HCT116 (cell line): ENCODE results near the gene ARHGAP35. TPM values are rescaled to one million over a fixed set of nuclear protein-coding genes. Genes with fewer than 3 reads are reported as not detected.

Experiments used
- ATAC-seq: fragments of 200-7000 bp; cut with Tn5 transposase; 2 replicates; pipeline ENCODE4 v1.9.1; 2020; ENCODE audit warnings: mild to moderate bottlenecking, moderate library complexity
- BruUV-seq: library from RNA; stranded (reverse); fragments of 400-500 nt; replicated peaks from 2 replicates; lab custom pipeline; 2021; lab: Mats Ljungman, UMichigan
- CTCF ChIA-PET: fragments of 300-600 bp; sonication (Branson Sonifier 250); formaldehyde crosslinking; loops from one replicate; lab custom pipeline; 2021; ENCODE audit warnings: antibody characterized with exemption; lab: Charles Lee
- POLR2A ChIA-PET: fragments of 300-600, 350-600 bp; sonication (Branson Sonifier 250); formaldehyde crosslinking; loops from one replicate; lab custom pipeline; 2021; ENCODE audit warnings: antibody characterized with exemption; lab: Charles Lee
- RAD21 ChIA-PET, 2 experiments: fragments of 300-600 bp; sonication (Branson Sonifier 250); formaldehyde crosslinking; loops; one replicate each; lab custom pipeline; 2023; ENCODE audit warnings: low total read pairs in 2 of 2; ENCODE audit not compliant: uncharacterized antibody in 2 of 2, unreplicated experiment in 2 of 2, low non-redundant PET in 1 of 2; lab: Charles Lee
- DNase-seq: peaks from one replicate; pipeline ENCODE4 v3.0.0-alpha.2; 2010; ENCODE audit warnings: low read depth, low spot score
- H2AFZ ChIP-seq: fragments of 200-600 bp; shearing (Covaris generic), sonication (generic); 2 replicates; pipeline ENCODE4 v1.6.1; 2017; ENCODE audit warnings: low read depth, mixed run types, mixed read lengths, antibody characterized with exemption, low read length; ENCODE audit not compliant: poor library complexity, severe bottlenecking
- H3K27ac ChIP-seq: 2 replicates; pipeline ENCODE4 v1.5.1; 2012; ENCODE audit warnings: low read depth, low read length
- H3K27me3 ChIP-seq: fragments of 200-600 bp; sonication (generic); 2 replicates; pipeline ENCODE4 v1.6.1; 2016; ENCODE audit warnings: mixed run types, low read length, mixed read lengths; ENCODE audit not compliant: insufficient read depth
- H3K36me3 ChIP-seq, 2 experiments: fragments of 200-500 bp in 1 of 2; fragments of 200-600 bp in 1 of 2; sonication (Bioruptor generic) in 1 of 2; sonication (generic) in 1 of 2; 2 replicates each; pipeline versions ENCODE4 v1.5.1 to v1.6.1; 2014 to 2016; ENCODE audit warnings: low read length in 2 of 2, inconsistent platforms in 1 of 2, mixed read lengths in 1 of 2, mixed run types in 1 of 2; ENCODE audit not compliant: insufficient read depth in 2 of 2, control insufficient read depth in 1 of 2
- H3K4me1 ChIP-seq, 2 experiments: fragments of 200-600 bp in 1 of 2; sonication (generic) in 1 of 2; 2 replicates each; pipeline versions ENCODE4 v1.5.1 to v1.6.1; 2012 to 2017; ENCODE audit warnings: low read length in 2 of 2, inconsistent platforms in 1 of 2, mild to moderate bottlenecking in 1 of 2, mixed read lengths in 1 of 2, mixed run types in 1 of 2, moderate library complexity in 1 of 2; ENCODE audit not compliant: insufficient read depth in 2 of 2, control insufficient read depth in 1 of 2
- H3K4me2 ChIP-seq: fragments of 200-600 bp; sonication (generic); 2 replicates; pipeline ENCODE4 v1.6.1; 2017; ENCODE audit warnings: mixed run types, low read length, mixed read lengths
- H3K4me3 ChIP-seq, 2 experiments: fragments of 200-600 bp in 1 of 2; sonication (generic) in 1 of 2; replicated peaks in 1 of 2; 2 replicates each; pipeline ENCODE4 v1.5.1; 2011 to 2016; ENCODE audit warnings: low read length in 2 of 2, control low read depth in 1 of 2, low read depth in 1 of 2, mild to moderate bottlenecking in 1 of 2, mixed read lengths in 1 of 2, mixed run types in 1 of 2
- H3K79me2 ChIP-seq: fragments of 200-600 bp; sonication (generic); 2 replicates; pipeline ENCODE4 v1.6.1; 2017; ENCODE audit warnings: mild to moderate bottlenecking, mixed run types, low read length, moderate library complexity, mixed read lengths; ENCODE audit not compliant: insufficient read depth
- H3K9ac ChIP-seq: fragments of 200-600 bp; sonication (generic); 2 replicates; pipeline ENCODE4 v1.6.1; 2016; ENCODE audit warnings: low read length, mixed read lengths
- H3K9me2 ChIP-seq: fragments of 200-600 bp; sonication (generic), shearing (Covaris generic); 2 replicates; pipeline ENCODE4 v1.6.1; 2017; ENCODE audit warnings: mixed run types, mild to moderate bottlenecking, moderate library complexity; ENCODE audit not compliant: insufficient read depth
- H3K9me3 ChIP-seq, 2 experiments: fragments of 200-500 bp in 1 of 2; fragments of 200-600 bp in 1 of 2; sonication (Bioruptor generic) in 1 of 2; sonication (generic) in 1 of 2; 2 replicates each; pipeline ENCODE4 v1.6.1; 2014 to 2017; ENCODE audit warnings: low read length in 2 of 2, mixed read lengths in 2 of 2, inconsistent platforms in 1 of 2, low read depth in 1 of 2, mild to moderate bottlenecking in 1 of 2, mixed run types in 1 of 2, moderate library complexity in 1 of 2; ENCODE audit not compliant: control insufficient read depth in 1 of 2, insufficient read depth in 1 of 2
- H4K20me1 ChIP-seq: fragments of 200-600 bp; sonication (generic), shearing (Covaris generic); 2 replicates; pipeline ENCODE4 v1.6.1; 2017; ENCODE audit warnings: mixed run types, mild to moderate bottlenecking, moderate library complexity; ENCODE audit not compliant: insufficient read depth
- ATF3 ChIP-seq: IDR thresholded peaks from 2 replicates; pipeline ENCODE4 v1.6.1; 2012
- CBX3 ChIP-seq: IDR thresholded peaks from 2 replicates; pipeline ENCODE4 v1.6.1; 2012; ENCODE audit warnings: low read depth
- CEBPB ChIP-seq: IDR thresholded peaks from 2 replicates; pipeline ENCODE4 v1.6.1; 2012; ENCODE audit warnings: low read depth
- JUND ChIP-seq: IDR thresholded peaks from 2 replicates; pipeline ENCODE4 v1.6.1; 2012
- POLR2A ChIP-seq: IDR thresholded peaks from 2 replicates; pipeline ENCODE4 v1.7.0; 2011; ENCODE audit warnings: borderline replicate concordance; ENCODE audit not compliant: insufficient read depth, insufficient read length; ENCODE audit errors: extremely low read depth
- RAD21 ChIP-seq: IDR thresholded peaks from 2 replicates; pipeline ENCODE4 v1.6.1; 2012; ENCODE audit warnings: low read depth, mild to moderate bottlenecking
- SIN3A ChIP-seq: IDR thresholded peaks from 2 replicates; pipeline ENCODE4 v1.6.1; 2012; ENCODE audit warnings: low read depth
- SP1 ChIP-seq: IDR thresholded peaks from 2 replicates; pipeline ENCODE4 v1.6.1; 2012; ENCODE audit warnings: low read depth
- SRF ChIP-seq: IDR thresholded peaks from 2 replicates; pipeline ENCODE4 v1.6.1; 2012; ENCODE audit warnings: low read depth
- ZBTB33 ChIP-seq: IDR thresholded peaks from 2 replicates; pipeline ENCODE4 v1.6.1; 2011; ENCODE audit warnings: mild to moderate bottlenecking, low read length, moderate library complexity; ENCODE audit not compliant: insufficient replicate concordance; ENCODE audit errors: extremely low read depth
- ZFX ChIP-seq: fragments of 450-650 bp; IDR thresholded peaks from 2 replicates; pipeline ENCODE4 v1.6.1; 2017
- ZNF274 ChIP-seq: fragments of 200-500 bp; sonication (Bioruptor generic); IDR thresholded peaks from 2 replicates; pipeline ENCODE4 v1.6.1; 2014; ENCODE audit warnings: mild to moderate bottlenecking, low read depth, low read length, inconsistent platforms
- intact Hi-C: fragments of 100-400 bp; cut with micrococcal nuclease; formaldehyde crosslinking; loops from 2 replicates; pipeline ENCODE4 v1.10.0; 2022
- total RNA-seq: library from RNA; stranded (reverse); gene quantifications from one replicate; pipeline ENCODE4 v1.2.1, GENCODE V29; 2021; ENCODE audit not compliant: unreplicated experiment

The ARHGAP35 gene
- total RNA-seq, 1 experiment from 2014 or later: 47.6 TPM

GRCh38 chr19:46824890-46825730, 35.7 kb upstream of the ARHGAP35 start:
- ATAC-seq (no peak), DNase-seq (no peak)
- Histone ChIP-seq H3K27me3 (no peaks in the 10 kb centered on the region), H3K4me3 (no peak overlapping the region), H3K4me1 (peaks cover 27 to 34% of the 10 kb centered on the region in 2 experiments), H3K27ac (no peak overlapping the region), H2AFZ (no peak overlapping the region), H3K79me2 (no peaks in the 10 kb centered on the region), H3K4me2 (no peak overlapping the region), H3K36me3 (no peaks in the 10 kb centered on the region), H3K9ac (no peak overlapping the region), H3K9me2 (no peaks in the 10 kb centered on the region), H3K9me3 (no peaks in the 10 kb centered on the region), H4K20me1 (no peaks in the 10 kb centered on the region)
- BruUV-seq: no TSS peak
- ChIA-PET CTCF (no interaction called here), POLR2A (interaction anchor here (0.5 to 0.7 kb wide), 2 partner anchors 14 to 26 kb away, joined by 3 read pairs; no protein-coding TSS in a partner anchor), RAD21 (no interaction called here)
- TF ChIP-seq RAD21: no peak
- TF ChIP-seq CEBPB: no peak
- TF ChIP-seq ZNF274: no peak
- no peak for TF ChIP-seq SIN3A
- no peak for TF ChIP-seq SP1
- intact Hi-C loops: no loop called here

- no peak overlapping the region for H3K4me2 ChIP-seq
- ChIA-PET POLR2A (interaction anchor here (2.1 kb wide), 1 partner anchor 37 kb away, joined by 7 read pairs; the partner anchor contains the start of gene SLC1A5), RAD21 (no interaction called here), CTCF (no interaction called here)
- H3K79me2 ChIP-seq: no peaks in the 10 kb centered on the region
- no peak overlapping the region for H3K9ac ChIP-seq
- no peaks in the 10 kb centered on the region for H3K9me2 ChIP-seq
- no peaks in the 10 kb centered on the region for H3K27me3 ChIP-seq
- no TSS peak for BruUV-seq
- no peak overlapping the region for H3K27ac ChIP-seq
- intact Hi-C loops: no loop called here
- no peaks in the 10 kb centered on the region for H3K9me3 ChIP-seq
- H4K20me1 ChIP-seq: no peaks in the 10 kb centered on the region
- no peak overlapping the region for H2AFZ ChIP-seq
- peaks cover 29 to 33% of the 10 kb centered on the region in 2 experiments for H3K4me1 ChIP-seq
- TF ChIP-seq ZFX (no peak), SRF (no peak), ATF3 (no peak), CEBPB (no peak), ZBTB33 (no peak), CBX3 (no peak), POLR2A (no peak), JUND (no peak)
- TF ChIP-seq, all 23 proteins: peak for 0
- no peak overlapping the region for H3K4me3 ChIP-seq
- H3K36me3 ChIP-seq: no peaks in the 10 kb centered on the region
- DNase-seq: no peak
- ATAC-seq: no peak
Observed at GRCh38 chr19:46825731-46826055, 35.1 kb upstream of the ARHGAP35 start.
